Progenitor cell of endocrine pancreas (in vitro differentiated cells): ENCODE measurements around the gene FOXA3. TPM values are rescaled to one million over a fixed set of nuclear protein-coding genes. Genes with fewer than 3 reads are reported as not detected.
"Not testable (repeated sequence)": the region's sequence is repeated elsewhere in the genome, so short reads cannot be mapped to it uniquely, and the experiment has no call there.

ENCODE experiments used
- DNase-seq: peaks from one replicate; pipeline ENCODE4 v3.0.0; 2021; ENCODE audit warnings: low spot score; ENCODE audit not compliant: unreplicated experiment
- H3K27ac Mint-ChIP-seq: 2 replicates; pipeline ENCODE4 v1.8.0; 2021; ENCODE audit warnings: mild to moderate bottlenecking, moderate library complexity, mixed read lengths
- H3K27me3 Mint-ChIP-seq: 2 replicates; pipeline ENCODE4 v1.8.0; 2021; ENCODE audit warnings: mixed read lengths
- H3K36me3 Mint-ChIP-seq: 2 replicates; pipeline ENCODE4 v1.8.0; 2022; ENCODE audit warnings: mixed read lengths; ENCODE audit not compliant: insufficient read depth
- H3K4me1 Mint-ChIP-seq: 2 replicates; pipeline ENCODE4 v1.8.0; 2021; ENCODE audit warnings: low read depth, mixed read lengths
- H3K4me3 Mint-ChIP-seq: 2 replicates; pipeline ENCODE4 v1.8.0; 2021; ENCODE audit warnings: low read depth, mild to moderate bottlenecking, moderate library complexity, mixed read lengths
- H3K9me3 Mint-ChIP-seq: 2 replicates; pipeline ENCODE4 v1.8.0; 2021; ENCODE audit warnings: low read depth, mixed read lengths
- CTCF ChIP-seq: fragments of 200-600 bp; sonication (generic); IDR thresholded peaks from one replicate; pipeline ENCODE4 v1.5.0; 2021; ENCODE audit warnings: antibody characterized with exemption, mild to moderate bottlenecking; ENCODE audit not compliant: unreplicated experiment
- total RNA-seq: library from RNA; stranded (reverse); gene quantifications from 2 replicates; pipeline ENCODE4 v1.2.1, GENCODE V29; 2021

FOXA3 gene
- total RNA-seq, 1 donor from 2014 or later, result 23.5 TPM

- H3K4me3 Mint-ChIP-seq, result peak overlapping the region; percentile 89
- no peak for DNase-seq
Observed at GRCh38 chr19:45866400-45867176, 2.5 kb downstream of the FOXA3 start.

GRCh38 chr19:45867241-45867640 is 3.1 kb downstream of the FOXA3 start:
- H3K9me3 Mint-ChIP-seq, H3K36me3 Mint-ChIP-seq, H3K27me3 Mint-ChIP-seq, DNase-seq: not testable (repeated sequence)
- peaks cover 30% of the 10 kb centered on the region for H3K4me1 Mint-ChIP-seq
- peak overlapping the region; percentile 89 for H3K4me3 Mint-ChIP-seq
- H3K27ac Mint-ChIP-seq, result peak overlapping the region; percentile 49

More at GRCh38 chr19:45866400-45867176, 2.5 kb downstream of the FOXA3 start:
- peak overlapping the region; percentile 89 for H3K27ac Mint-ChIP-seq
- H3K36me3 Mint-ChIP-seq, result peaks cover under 1% of the 10 kb centered on the region
- H3K27me3 Mint-ChIP-seq, result no peaks in the 10 kb centered on the region
- no peaks in the 10 kb centered on the region for H3K9me3 Mint-ChIP-seq
- H3K4me1 Mint-ChIP-seq, result peaks cover 34% of the 10 kb centered on the region
- TF ChIP-seq CTCF, result no peak

GRCh38 chr19:45870798-45871197 is 6.7 kb downstream of the FOXA3 start:
- H3K4me3 Mint-ChIP-seq, result no peak overlapping the region
- no peak for TF ChIP-seq CTCF
- no peaks in the 10 kb centered on the region for H3K9me3 Mint-ChIP-seq
- H3K27ac Mint-ChIP-seq, result no peak overlapping the region
- no peaks in the 10 kb centered on the region for H3K27me3 Mint-ChIP-seq
- peaks cover 7% of the 10 kb centered on the region for H3K36me3 Mint-ChIP-seq
- no peak for DNase-seq
- peaks cover 41% of the 10 kb centered on the region for H3K4me1 Mint-ChIP-seq

GRCh38 chr19:45872095-45872919 is 8.2 kb downstream of the FOXA3 start:
- no peak for DNase-seq
- H3K9me3 Mint-ChIP-seq, result no peaks in the 10 kb centered on the region
- H3K27me3 Mint-ChIP-seq, result no peaks in the 10 kb centered on the region
- TF ChIP-seq CTCF, result no peak
- H3K4me3 Mint-ChIP-seq, result no peak overlapping the region
- H3K36me3 Mint-ChIP-seq, result peaks cover 7% of the 10 kb centered on the region
- H3K27ac Mint-ChIP-seq, result no peak overlapping the region
- peaks cover 38% of the 10 kb centered on the region for H3K4me1 Mint-ChIP-seq

- TF ChIP-seq CTCF, result no peak
- Mint-ChIP-seq H3K27ac (no peak overlapping the region), H3K9me3 (no peaks in the 10 kb centered on the region), H3K36me3 (peaks cover 7% of the 10 kb centered on the region), H3K27me3 (no peaks in the 10 kb centered on the region), H3K4me3 (peak overlapping the region; percentile 43), H3K4me1 (peaks cover 43% of the 10 kb centered on the region)
- DNase-seq, result no peak
Observed at GRCh38 chr19:45873219-45873772, 9.2 kb downstream of the FOXA3 start.
